Upper lobe of right lung (tissue), 1 donor: ENCODE results near the gene AP5B1. TPM values are rescaled to one million over a fixed set of nuclear protein-coding genes. Genes with fewer than 3 reads are reported as not detected.

Source experiments
- ATAC-seq: fragments of 200-7000 bp; cut with Tn5 transposase; one replicate; pipeline ENCODE4 v1.9.1; 2020; ENCODE audit warnings: mild to moderate bottlenecking, moderate library complexity
- DNase-seq: peaks from one replicate; pipeline ENCODE4 v3.0.0-alpha.2; 2020
- H3K27ac ChIP-seq: fragments of 200-600 bp; one replicate; pipeline ENCODE4 v1.8.0; 2022
- H3K27me3 ChIP-seq: fragments of 200-600 bp; one replicate; pipeline ENCODE4 v1.8.0; 2022; ENCODE audit warnings: mild to moderate bottlenecking
- H3K36me3 ChIP-seq: fragments of 200-600 bp; one replicate; pipeline ENCODE4 v1.8.0; 2022
- H3K4me1 ChIP-seq: fragments of 200-600 bp; one replicate; pipeline ENCODE4 v1.8.0; 2022
- H3K4me3 ChIP-seq: fragments of 200-600 bp; one replicate; pipeline ENCODE4 v1.8.0; 2022; ENCODE audit warnings: mild to moderate bottlenecking
- H3K9me3 ChIP-seq: fragments of 200-600 bp; one replicate; pipeline ENCODE4 v1.8.0; 2022
- intact Hi-C: fragments of 100-400 bp; cut with DNase I; formaldehyde crosslinking; loops from one replicate; pipeline ENCODE4 v1.11.0; 2022
- total RNA-seq: library from RNA; stranded (reverse); fragmentation: NEBNext Ultra II Directional; extraction: Animal tissue kit (Norgen Biotek cat#: 25700); gene quantifications from one replicate; pipeline ENCODE4 v1.2.1, GENCODE V29; 2021
- TF ChIP-seq, protein P1 (sequence below): fragments of 200-600 bp; IDR thresholded peaks from one replicate; pipeline ENCODE4 v1.8.0; 2022; ENCODE audit warnings: antibody characterized with exemption
- donor health status: DM: no; HTN: yes; CAD: no; lungs with severe emphysema.

AP5B1 gene
- total RNA-seq, 1 donor from 2014 or later: 35.6 TPM

DNA sequence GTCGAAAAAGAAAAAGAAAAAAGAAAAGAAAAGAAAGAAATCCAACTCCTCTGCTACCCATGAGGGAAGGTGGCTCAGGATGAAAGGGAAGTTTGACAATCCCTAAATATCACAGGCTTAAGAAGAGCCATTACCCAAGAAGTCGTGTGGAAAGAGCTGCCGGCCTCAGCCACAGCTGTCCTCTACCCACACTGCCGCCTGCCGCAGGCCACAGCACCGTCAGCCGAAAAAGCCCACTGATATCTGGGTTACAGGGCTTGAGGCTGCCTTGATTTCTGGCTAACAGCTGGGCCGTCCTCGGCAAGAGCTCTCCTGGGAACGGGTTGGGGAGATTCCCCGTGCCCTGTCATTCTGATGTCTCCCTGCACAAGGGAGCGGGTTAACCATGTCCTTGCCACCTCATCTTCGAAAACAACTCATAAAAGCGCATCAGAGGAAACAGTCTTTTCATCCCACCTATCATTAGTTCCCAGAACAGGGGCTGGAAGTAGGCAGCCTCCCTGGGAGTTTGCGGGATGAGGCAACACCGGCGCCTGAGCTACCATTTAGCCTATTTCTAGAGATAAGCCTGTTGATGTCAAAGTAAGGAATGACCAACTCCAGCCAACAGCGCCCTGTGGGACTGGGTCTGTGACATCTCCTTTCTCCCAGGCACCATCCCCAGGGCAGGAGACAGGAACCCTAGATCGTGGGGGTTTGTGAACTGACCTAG is 31.1 kb upstream of the AP5B1 start:
- intact Hi-C loops: loop anchor here (10.0 kb wide), 1 partner anchor 97 kb away; the partner anchor contains the start of gene KAT5
- Histone ChIP-seq H3K9me3 (no peaks in the 10 kb centered on the region), H3K27ac (peak overlapping the region; percentile 48), H3K27me3 (no peaks in the 10 kb centered on the region), H3K4me1 (peaks cover 12% of the 10 kb centered on the region), H3K36me3 (no peaks in the 10 kb centered on the region), H3K4me3 (no peak overlapping the region)
- ATAC-seq (peak; percentile 79), DNase-seq (peak; percentile 83)
- TF ChIP-seq, protein P1, sequence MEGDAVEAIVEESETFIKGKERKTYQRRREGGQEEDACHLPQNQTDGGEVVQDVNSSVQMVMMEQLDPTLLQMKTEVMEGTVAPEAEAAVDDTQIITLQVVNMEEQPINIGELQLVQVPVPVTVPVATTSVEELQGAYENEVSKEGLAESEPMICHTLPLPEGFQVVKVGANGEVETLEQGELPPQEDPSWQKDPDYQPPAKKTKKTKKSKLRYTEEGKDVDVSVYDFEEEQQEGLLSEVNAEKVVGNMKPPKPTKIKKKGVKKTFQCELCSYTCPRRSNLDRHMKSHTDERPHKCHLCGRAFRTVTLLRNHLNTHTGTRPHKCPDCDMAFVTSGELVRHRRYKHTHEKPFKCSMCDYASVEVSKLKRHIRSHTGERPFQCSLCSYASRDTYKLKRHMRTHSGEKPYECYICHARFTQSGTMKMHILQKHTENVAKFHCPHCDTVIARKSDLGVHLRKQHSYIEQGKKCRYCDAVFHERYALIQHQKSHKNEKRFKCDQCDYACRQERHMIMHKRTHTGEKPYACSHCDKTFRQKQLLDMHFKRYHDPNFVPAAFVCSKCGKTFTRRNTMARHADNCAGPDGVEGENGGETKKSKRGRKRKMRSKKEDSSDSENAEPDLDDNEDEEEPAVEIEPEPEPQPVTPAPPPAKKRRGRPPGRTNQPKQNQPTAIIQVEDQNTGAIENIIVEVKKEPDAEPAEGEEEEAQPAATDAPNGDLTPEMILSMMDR: no peak

DNA sequence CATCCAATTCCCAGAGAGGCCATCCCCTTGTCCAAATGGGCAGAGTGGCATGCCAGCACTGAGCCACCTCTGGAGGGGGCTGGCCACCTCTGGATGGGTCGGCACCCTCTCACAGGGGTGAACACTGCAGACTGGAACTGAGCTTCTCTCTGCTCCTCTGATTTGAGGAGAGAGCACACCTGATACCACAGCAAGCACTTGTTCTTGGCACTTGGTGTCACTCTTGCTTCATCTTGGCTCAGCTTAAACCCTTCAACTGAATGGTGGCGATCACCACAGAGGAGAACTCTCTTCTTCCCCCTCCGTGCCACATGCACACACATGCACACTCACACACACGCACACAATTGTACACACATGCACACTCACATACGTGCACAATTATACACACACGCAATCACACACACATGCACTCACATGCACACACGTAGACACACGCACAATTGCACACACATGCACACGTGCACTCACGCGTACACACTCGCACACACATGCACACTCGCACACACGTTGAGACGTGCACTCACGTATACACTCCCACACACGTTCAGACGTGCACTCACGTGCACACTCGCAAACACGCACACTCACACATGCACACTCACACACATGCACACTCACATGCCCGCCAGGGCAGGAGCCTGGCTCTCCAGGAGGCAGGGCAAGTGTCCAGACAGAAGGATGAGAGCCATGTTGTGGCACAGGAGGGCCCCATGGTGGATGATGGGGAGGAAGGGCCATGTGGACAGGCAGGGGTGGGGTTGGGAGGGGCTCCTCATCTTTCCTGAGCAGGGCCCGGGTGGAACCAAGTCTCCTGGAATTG is 29.5 kb upstream of the AP5B1 start:
- H3K4me3 ChIP-seq: no peak overlapping the region
- no peak for DNase-seq
- peaks cover 10% of the 10 kb centered on the region for H3K4me1 ChIP-seq
- no peak overlapping the region for H3K27ac ChIP-seq
- TF ChIP-seq, protein P1: no peak
- H3K36me3 ChIP-seq: no peaks in the 10 kb centered on the region
- peak; percentile 44 for ATAC-seq
- no peaks in the 10 kb centered on the region for H3K27me3 ChIP-seq
- no peaks in the 10 kb centered on the region for H3K9me3 ChIP-seq
- intact Hi-C loops: loop anchor here (10.0 kb wide), 1 partner anchor 95 kb away; the partner anchor contains the start of gene KAT5

DNA sequence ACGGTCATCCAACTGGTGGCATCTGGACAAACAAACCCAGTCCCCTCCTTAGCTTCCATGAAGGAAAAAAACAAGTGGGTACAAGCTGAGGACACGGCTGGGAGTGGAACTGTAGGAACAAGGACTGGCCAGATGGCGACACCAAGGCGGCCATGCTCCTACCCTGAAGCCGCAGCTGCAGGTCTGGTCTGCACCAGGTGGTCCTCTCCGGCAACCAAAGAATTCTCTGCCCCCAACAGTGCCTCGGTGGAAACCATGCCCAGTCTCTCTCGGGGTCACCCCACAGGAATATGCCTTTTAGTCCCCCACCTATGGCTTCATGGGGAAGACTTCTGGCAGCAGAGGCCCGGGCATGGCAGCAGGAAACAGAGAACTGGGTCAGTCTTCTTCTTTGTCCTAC is 28.7 kb upstream of the AP5B1 start:
- TF ChIP-seq, protein P1: no peak
- H3K9me3 ChIP-seq: no peaks in the 10 kb centered on the region
- ATAC-seq: no peak
- no peak for DNase-seq
- H3K4me1 ChIP-seq: peaks cover 10% of the 10 kb centered on the region
- no peak overlapping the region for H3K4me3 ChIP-seq
- no peaks in the 10 kb centered on the region for H3K36me3 ChIP-seq
- H3K27ac ChIP-seq: no peak overlapping the region
- H3K27me3 ChIP-seq: no peaks in the 10 kb centered on the region
- intact Hi-C loops: no loop called here

DNA sequence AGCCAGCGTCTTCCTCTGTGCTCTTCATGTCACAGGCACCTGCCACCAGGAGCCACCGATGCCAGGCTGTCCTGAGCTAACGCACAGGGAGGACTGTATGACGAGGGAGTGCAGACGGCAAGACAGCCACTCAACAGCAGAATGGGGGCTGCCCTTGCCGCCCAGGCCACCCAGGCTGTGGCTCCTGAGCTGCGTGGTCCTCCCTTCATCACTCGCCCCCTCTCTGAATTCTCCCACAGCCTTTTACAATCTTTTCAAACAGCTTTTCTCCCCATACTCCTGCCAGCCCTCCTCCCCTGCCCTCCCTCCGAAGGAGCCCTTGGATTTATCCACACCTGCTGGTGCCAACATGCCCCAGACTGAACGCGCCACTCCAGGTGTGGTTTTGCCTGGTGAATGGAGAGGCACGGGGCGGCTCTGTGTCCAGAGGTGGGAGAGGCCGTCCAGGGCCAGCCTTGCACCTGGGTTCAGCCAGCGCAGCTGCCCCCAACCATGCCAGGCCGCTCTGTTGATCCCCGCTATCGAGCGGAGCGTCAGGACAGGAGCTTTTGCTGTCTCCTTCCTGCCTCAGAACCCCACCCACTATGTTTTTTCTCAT is 28.1 kb upstream of the AP5B1 start:
- peaks cover 3% of the 10 kb centered on the region for H3K4me1 ChIP-seq
- DNase-seq (no peak), ATAC-seq (no peak)
- H3K9me3 ChIP-seq: no peaks in the 10 kb centered on the region
- intact Hi-C loops: no loop called here
- TF ChIP-seq, protein P1: no peak
- H3K27ac ChIP-seq: no peak overlapping the region
- H3K4me3 ChIP-seq: no peak overlapping the region
- H3K27me3 ChIP-seq: peaks cover 5% of the 10 kb centered on the region
- no peaks in the 10 kb centered on the region for H3K36me3 ChIP-seq

DNA sequence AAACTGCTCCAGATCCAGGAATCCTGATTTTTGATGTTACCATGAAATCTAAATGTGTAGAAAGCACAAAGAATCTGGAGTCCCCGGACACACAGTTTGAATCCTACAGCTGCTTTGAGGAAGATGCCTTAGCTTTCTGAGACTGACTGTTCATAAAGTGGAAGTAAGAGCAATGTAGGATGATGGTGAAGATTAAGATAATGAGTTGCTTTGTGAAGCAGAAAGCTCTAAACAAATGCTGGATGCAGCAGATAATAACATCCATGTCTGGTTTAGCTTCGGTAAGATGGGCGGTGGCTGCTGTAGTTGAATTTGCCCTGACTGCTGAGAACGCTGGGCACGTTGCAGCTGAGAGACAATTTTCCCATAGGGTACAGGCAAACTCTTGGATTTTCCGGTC is 26.2 kb upstream of the AP5B1 start:
- H3K9me3 ChIP-seq: no peaks in the 10 kb centered on the region
- no peaks in the 10 kb centered on the region for H3K36me3 ChIP-seq
- no peak overlapping the region for H3K27ac ChIP-seq
- DNase-seq: no peak
- H3K27me3 ChIP-seq: peaks cover 19% of the 10 kb centered on the region
- no peak overlapping the region for H3K4me3 ChIP-seq
- TF ChIP-seq, protein P1: no peak
- ATAC-seq: no peak
- no peaks in the 10 kb centered on the region for H3K4me1 ChIP-seq
- intact Hi-C loops: no loop called here
